Loucy (cell line): ENCODE data around the gene LRRC73.
A peak's percentile ranks its signal among the peaks of the same experiment; 100 is the strongest.

ENCODE experiments used
- H2AFZ ChIP-seq: fragments of 200-600 bp; sonication (generic); 2 replicates; pipeline ENCODE4 v1.6.0; 2016; ENCODE audit warnings: antibody characterized with exemption, mild to moderate bottlenecking, low read length, moderate library complexity
- H3F3A ChIP-seq: fragments of 200-600 bp; 2 replicates; pipeline ENCODE4 v1.6.0; 2016; ENCODE audit warnings: antibody characterized with exemption, low read depth, mild to moderate bottlenecking
- H3K27me3 ChIP-seq: fragments of 200-600 bp; sonication (generic); 2 replicates; pipeline ENCODE4 v1.6.1; 2014; ENCODE audit warnings: low read length, mild to moderate bottlenecking; ENCODE audit not compliant: insufficient read depth, poor library complexity, severe bottlenecking
- H3K36me3 ChIP-seq: fragments of 200-600 bp; sonication (generic); 2 replicates; pipeline ENCODE4 v1.6.1; 2016; ENCODE audit warnings: low read length; ENCODE audit not compliant: insufficient read depth
- H3K4me1 ChIP-seq: fragments of 200-600 bp; sonication (generic); 2 replicates; pipeline ENCODE4 v1.5.1; 2014; ENCODE audit warnings: low read length, mild to moderate bottlenecking; ENCODE audit not compliant: insufficient read depth, poor library complexity, severe bottlenecking
- H3K4me2 ChIP-seq: fragments of 200-600 bp; sonication (generic); 2 replicates; pipeline ENCODE4 v1.6.0; 2014; ENCODE audit warnings: antibody characterized with exemption, low read length, low read depth, mild to moderate bottlenecking; ENCODE audit not compliant: poor library complexity, severe bottlenecking
- H3K4me3 ChIP-seq: fragments of 200-600 bp; sonication (generic); 2 replicates; pipeline ENCODE4 v1.5.1; 2014; ENCODE audit warnings: low read length, mild to moderate bottlenecking, mixed read lengths; ENCODE audit not compliant: poor library complexity, severe bottlenecking
- H3K79me2 ChIP-seq: fragments of 200-600 bp; sonication (generic); 2 replicates; pipeline ENCODE4 v1.6.1; 2014; ENCODE audit warnings: low read length; ENCODE audit not compliant: insufficient read depth
- H3K9ac ChIP-seq: fragments of 200-600 bp; sonication (generic); 2 replicates; pipeline ENCODE4 v1.6.0; 2014; ENCODE audit warnings: mild to moderate bottlenecking, low read depth, low read length, moderate library complexity; ENCODE audit not compliant: poor library complexity, severe bottlenecking
- H3K9me2 ChIP-seq: fragments of 200-600 bp; sonication (generic); replicated peaks from 2 replicates; pipeline ENCODE4 v1.6.1; 2016; ENCODE audit warnings: low read depth, low read length, mixed read lengths
- H3K9me3 ChIP-seq: fragments of 200-600 bp; sonication (generic); 2 replicates; pipeline ENCODE4 v1.6.1; 2014; ENCODE audit warnings: mild to moderate bottlenecking, antibody characterized with exemption, low read length, low read depth; ENCODE audit not compliant: insufficient read depth
- H4K20me1 ChIP-seq: fragments of 200-600 bp; sonication (generic); 2 replicates; pipeline ENCODE4 v1.6.0; 2014; ENCODE audit warnings: antibody characterized with exemption, low read length, mild to moderate bottlenecking; ENCODE audit not compliant: insufficient read depth, poor library complexity, severe bottlenecking
- CTCF ChIP-seq: fragments of 200-600 bp; sonication (generic); conservative IDR thresholded peaks from 2 replicates; pipeline ENCODE4 v1.5.1; 2014; ENCODE audit warnings: mild to moderate bottlenecking, antibody characterized with exemption, low read length
- EZH2phosphoT487 ChIP-seq: fragments of 200-600 bp; IDR thresholded peaks from 2 replicates; pipeline ENCODE4 v1.6.1; 2018; ENCODE audit warnings: antibody characterized with exemption, mild to moderate bottlenecking, moderate library complexity, borderline replicate concordance

LRRC73 gene

GRCh38 chr6:43516697-43517504 is 6.8 kb upstream of the LRRC73 start, which contains the start of the genes POLR1C and YIPF3:
Gene POLR1C, plus strand, starts transcription at chr6:43517089. Its CDS starts 21 bp downstream, at chr6:43517110.
Gene YIPF3, minus strand, starts transcription at chr6:43516926. Its CDS starts 119 bp downstream, at chr6:43516807.
- H3K9me3 ChIP-seq = no peaks in the 10 kb centered on the region
- peak within 1 kb of the TSS; percentile 93 for H3K4me3 ChIP-seq
- H3K4me1 ChIP-seq = peaks cover 38% of the 10 kb centered on the region
- no peaks in the 10 kb centered on the region for H3K9me2 ChIP-seq
- peaks cover 31% of the 10 kb centered on the region for H4K20me1 ChIP-seq
- peak within 1 kb of the TSS; percentile 97 for H3K9ac ChIP-seq
- peaks cover 69% of the 10 kb centered on the region for H3K79me2 ChIP-seq
- peaks cover 43% of the 10 kb centered on the region; the same call in 1 of the 2 replicates for H3K36me3 ChIP-seq
- H3F3A ChIP-seq = no peaks in the 10 kb centered on the region
- H3K4me2 ChIP-seq = peak within 1 kb of the TSS; percentile 96
- H2AFZ ChIP-seq = peak within 1 kb of the TSS; percentile 88
- TF ChIP-seq CTCF = no peak
- TF ChIP-seq EZH2phosphoT487 = no peak
- H3K27me3 ChIP-seq = no peaks in the 10 kb centered on the region

- Histone ChIP-seq H4K20me1 (peaks cover 31% of the 10 kb centered on the region), H3K79me2 (peaks cover 69% of the 10 kb centered on the region), H3K4me2 (peak overlapping the region; percentile 87), H3K4me3 (peak overlapping the region; percentile 93), H3K9ac (peak overlapping the region; percentile 97), H2AFZ (peak overlapping the region; percentile 81), H3K4me1 (peaks cover 38% of the 10 kb centered on the region), H3K36me3 (peaks cover 37% of the 10 kb centered on the region; the same call in 1 of the 2 replicates), H3K9me3 (no peaks in the 10 kb centered on the region), H3K9me2 (no peaks in the 10 kb centered on the region), H3K27me3 (no peaks in the 10 kb centered on the region), H3F3A (no peaks in the 10 kb centered on the region; the same call in 1 of the 2 replicates)
- TF ChIP-seq EZH2phosphoT487 = no peak
- TF ChIP-seq CTCF = no peak
Measured at GRCh38 chr6:43516367-43516696, 6.2 kb upstream of the LRRC73 start.

GRCh38 chr6:43515808-43516207 is 5.7 kb upstream of the LRRC73 start:
- Histone ChIP-seq H3K36me3 (peaks cover 32% of the 10 kb centered on the region; the same call in 1 of the 2 replicates), H4K20me1 (peaks cover 31% of the 10 kb centered on the region), H3F3A (peaks cover 2% of the 10 kb centered on the region; the same call in 1 of the 2 replicates), H3K4me2 (peak overlapping the region; percentile 87), H3K9ac (peak overlapping the region; percentile 97), H3K79me2 (peaks cover 69% of the 10 kb centered on the region), H3K9me2 (no peaks in the 10 kb centered on the region), H2AFZ (no peak overlapping the region), H3K4me3 (peak overlapping the region; percentile 93), H3K27me3 (no peaks in the 10 kb centered on the region), H3K4me1 (peaks cover 38% of the 10 kb centered on the region), H3K9me3 (no peaks in the 10 kb centered on the region)
- TF ChIP-seq EZH2phosphoT487 (no peak), CTCF (no peak)
